IPS-15b (cell line): Measurements from ENCODE around the gene EMC7.
A peak's percentile ranks its signal among the peaks of the same experiment; 100 is the strongest.
"Not testable (repeated sequence)": the region's sequence is repeated elsewhere in the genome, so short reads cannot be mapped to it uniquely, and the experiment has no call there.

Experiments
- H3K27me3 ChIP-seq: one replicate; pipeline ENCODE4 v1.6.1; 2013; ENCODE audit warnings: low read length; ENCODE audit not compliant: control insufficient read depth, insufficient read depth
- H3K36me3 ChIP-seq: one replicate; pipeline ENCODE4 v1.6.1; 2013; ENCODE audit warnings: low read length; ENCODE audit not compliant: control insufficient read depth, insufficient read depth
- H3K4me1 ChIP-seq: one replicate; pipeline ENCODE4 v1.6.1; 2013; ENCODE audit warnings: mild to moderate bottlenecking, low read length; ENCODE audit not compliant: control insufficient read depth, insufficient read depth
- H3K4me3 ChIP-seq: one replicate; pipeline ENCODE4 v1.5.1; 2013; ENCODE audit warnings: low read depth, low read length
- H3K9ac ChIP-seq: one replicate; pipeline ENCODE4 v1.6.1; 2013; ENCODE audit warnings: low read depth, mild to moderate bottlenecking, low read length
- H3K9me3 ChIP-seq: one replicate; pipeline ENCODE4 v1.6.1; 2013; ENCODE audit warnings: mild to moderate bottlenecking, low read length; ENCODE audit not compliant: control insufficient read depth, insufficient read depth

The EMC7 gene

GRCh38 chr15:34101366-34102174, at the start of gene EMC7, which contains the start of gene PGBD4:
Gene EMC7 (minus strand): TSS chr15:34101862. CDS start chr15:34101839, 23 bp downstream.
Gene PGBD4 (plus strand): TSS chr15:34102083. CDS start chr15:34102532, 449 bp downstream.
- H3K36me3 ChIP-seq = no peaks in the 10 kb centered on the region
- H3K4me3 ChIP-seq = peak within 1 kb of the TSS; percentile 92
- H3K27me3 ChIP-seq = no peaks in the 10 kb centered on the region
- no peaks in the 10 kb centered on the region for H3K9me3 ChIP-seq
- peak within 1 kb of the TSS; percentile 82 for H3K9ac ChIP-seq
- no peaks in the 10 kb centered on the region for H3K4me1 ChIP-seq

DNA sequence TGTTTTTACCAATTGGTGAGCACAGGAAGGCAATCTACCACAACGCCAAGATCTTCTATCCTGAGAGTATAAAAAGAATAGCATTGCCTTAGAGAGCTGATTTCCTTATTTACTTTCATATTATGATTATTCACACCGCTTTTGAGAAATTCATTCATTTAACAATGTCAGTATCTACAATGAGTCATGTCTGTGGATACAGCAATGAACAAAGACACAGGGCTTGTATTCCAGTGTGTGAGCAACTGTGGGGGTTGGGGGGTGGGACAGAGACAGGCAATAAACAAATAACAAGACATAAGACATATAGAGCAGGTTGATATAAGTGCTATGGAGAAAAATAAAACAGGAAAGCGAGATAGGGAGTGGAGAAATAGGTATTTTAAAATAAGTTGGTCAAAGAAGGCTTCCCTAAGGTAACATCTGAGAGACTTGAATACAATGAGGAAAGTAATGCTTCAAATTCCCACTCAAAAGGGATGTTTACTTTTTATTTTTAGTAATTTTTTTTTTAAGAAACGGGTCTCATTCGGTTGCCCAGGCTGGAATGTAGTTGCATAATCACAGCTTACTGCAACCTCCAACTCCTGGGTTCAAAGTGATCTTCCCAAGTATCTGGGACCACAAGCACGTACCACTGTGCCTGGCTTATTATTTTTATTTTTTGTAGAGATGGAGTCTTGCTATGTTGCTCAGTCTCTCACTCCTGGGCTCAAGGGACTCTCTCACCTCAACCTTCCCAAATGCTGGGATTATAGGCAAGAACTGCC, 45.9 kb upstream of the EMC7 start:
- no peaks in the 10 kb centered on the region for H3K9me3 ChIP-seq
- H3K27me3 ChIP-seq = no peaks in the 10 kb centered on the region
- H3K4me3 ChIP-seq = no peak overlapping the region
- no peaks in the 10 kb centered on the region for H3K4me1 ChIP-seq
- H3K9ac ChIP-seq = no peak overlapping the region
- peaks cover 9% of the 10 kb centered on the region for H3K36me3 ChIP-seq

DNA sequence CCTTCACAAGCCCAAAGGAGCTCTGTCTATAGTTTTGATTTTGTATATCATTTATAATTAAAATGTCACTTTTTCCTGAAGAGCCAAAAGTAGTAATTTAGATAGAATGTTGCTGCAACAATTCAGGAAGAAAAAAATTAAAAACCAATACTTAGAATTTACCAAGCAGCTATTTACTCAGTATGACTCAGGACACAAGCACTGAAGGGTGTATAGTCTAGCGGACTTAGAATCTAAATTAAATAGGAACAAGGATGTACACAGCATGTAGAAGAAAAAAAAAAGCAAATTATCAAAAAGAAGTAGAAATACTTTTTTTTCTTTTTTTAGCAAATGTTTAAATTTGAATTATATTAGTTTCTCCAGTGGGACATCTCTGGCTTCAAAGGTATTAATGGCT, 31.8 kb upstream of the EMC7 start:
- H3K9me3 ChIP-seq = no peaks in the 10 kb centered on the region
- H3K4me3 ChIP-seq = no peak overlapping the region
- no peak overlapping the region for H3K9ac ChIP-seq
- H3K4me1 ChIP-seq = no peaks in the 10 kb centered on the region
- no peaks in the 10 kb centered on the region for H3K27me3 ChIP-seq
- no peaks in the 10 kb centered on the region for H3K36me3 ChIP-seq

DNA sequence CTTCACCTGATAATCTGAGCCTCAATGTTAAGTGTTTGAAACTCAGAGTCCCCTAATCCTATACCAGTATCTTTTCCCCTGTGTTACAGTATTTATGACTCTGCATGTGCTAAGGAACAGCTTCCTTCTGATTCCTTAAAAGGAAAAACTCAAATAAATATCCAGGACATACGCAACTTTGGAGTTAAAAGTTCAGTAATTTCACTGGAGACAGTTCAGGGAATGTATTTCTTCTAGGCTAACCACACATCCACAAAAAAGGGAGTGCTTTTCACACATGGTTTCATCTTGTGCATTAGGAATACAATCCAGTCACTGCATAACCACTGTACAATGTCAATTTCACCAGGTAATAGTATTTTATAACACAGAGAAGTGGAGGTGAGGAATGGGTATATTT, 31.2 kb upstream of the EMC7 start:
- Histone ChIP-seq H3K9ac (no peak overlapping the region), H3K36me3 (no peaks in the 10 kb centered on the region), H3K27me3 (no peaks in the 10 kb centered on the region), H3K9me3 (no peaks in the 10 kb centered on the region), H3K4me3 (no peak overlapping the region), H3K4me1 (no peaks in the 10 kb centered on the region)

DNA sequence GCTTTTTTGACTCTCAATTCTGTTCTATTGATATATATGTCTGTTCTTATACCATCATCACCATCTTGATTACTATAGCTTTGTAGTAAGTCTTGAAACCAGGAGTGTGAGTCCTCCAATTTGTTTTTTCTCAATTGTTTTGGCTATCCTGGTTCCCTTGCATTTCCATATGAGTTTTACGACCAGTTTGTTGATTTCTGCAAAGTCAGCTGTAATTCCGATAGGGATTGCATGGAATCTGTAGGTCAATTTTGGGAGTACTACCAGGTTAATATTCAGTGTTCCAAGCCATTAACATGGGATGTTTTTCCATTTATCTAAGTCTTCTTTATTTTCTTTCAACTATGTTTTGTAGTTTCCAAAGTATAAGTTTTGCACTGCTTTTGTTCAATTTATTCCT, 27.2 kb upstream of the EMC7 start:
- H3K4me1 ChIP-seq = no peaks in the 10 kb centered on the region
- no peaks in the 10 kb centered on the region for H3K36me3 ChIP-seq
- H3K27me3 ChIP-seq = no peaks in the 10 kb centered on the region
- H3K9ac ChIP-seq = no peak overlapping the region
- no peak overlapping the region for H3K4me3 ChIP-seq
- no peaks in the 10 kb centered on the region for H3K9me3 ChIP-seq

DNA sequence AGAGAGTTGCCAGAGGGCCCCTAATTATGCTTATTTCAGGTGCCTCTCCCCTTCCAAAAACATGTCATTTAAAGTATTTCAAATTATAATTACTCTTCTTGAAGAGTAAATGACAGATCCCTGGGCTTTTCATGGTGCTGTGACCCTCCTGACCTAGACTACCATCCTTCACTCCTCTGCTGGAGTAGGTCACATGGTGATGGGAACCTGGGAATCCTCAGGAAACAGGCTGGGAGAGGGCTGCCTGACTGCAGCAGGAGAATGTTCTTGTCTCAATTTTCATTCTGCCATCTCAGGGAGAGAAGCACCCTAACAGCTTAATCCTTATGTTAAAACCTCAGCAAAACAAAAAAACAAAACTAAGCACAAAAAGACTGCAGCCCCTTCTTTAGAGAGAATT, 24.9 kb upstream of the EMC7 start:
- Histone ChIP-seq H3K36me3 (no peaks in the 10 kb centered on the region), H3K9me3 (no peaks in the 10 kb centered on the region), H3K27me3 (no peaks in the 10 kb centered on the region), H3K4me3 (no peak overlapping the region), H3K4me1 (no peaks in the 10 kb centered on the region), H3K9ac (no peak overlapping the region)

DNA sequence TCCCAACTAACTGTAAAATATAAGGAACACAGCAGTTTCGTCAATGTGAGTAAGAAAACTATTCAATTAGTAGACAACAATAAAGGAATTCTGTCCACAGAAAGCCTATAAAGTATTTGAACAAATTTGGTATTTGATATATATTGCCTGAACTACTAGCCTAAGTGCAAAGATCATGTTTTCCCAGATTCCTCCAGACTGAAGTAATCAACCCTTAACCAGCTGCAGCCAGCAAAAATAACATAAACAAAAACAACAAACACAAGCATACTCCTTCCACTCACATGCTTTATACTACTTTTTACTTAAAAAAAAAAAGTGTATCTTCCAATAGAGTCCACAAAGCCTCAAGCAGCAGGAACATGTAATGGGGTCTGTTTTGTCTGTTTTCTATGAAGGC, 24.3 kb upstream of the EMC7 start:
- Histone ChIP-seq H3K36me3 (no peaks in the 10 kb centered on the region), H3K4me3 (no peak overlapping the region), H3K4me1 (no peaks in the 10 kb centered on the region), H3K9ac (no peak overlapping the region), H3K27me3 (no peaks in the 10 kb centered on the region), H3K9me3 (no peaks in the 10 kb centered on the region)

- no peaks in the 10 kb centered on the region for H3K4me1 ChIP-seq
- H3K36me3 ChIP-seq = no peaks in the 10 kb centered on the region
- H3K9me3 ChIP-seq = no peaks in the 10 kb centered on the region
- H3K27me3 ChIP-seq = no peaks in the 10 kb centered on the region
- no peak overlapping the region for H3K4me3 ChIP-seq
- no peak overlapping the region for H3K9ac ChIP-seq
Measured at GRCh38 chr15:34124651-34125050, 23.0 kb upstream of the EMC7 start.

DNA sequence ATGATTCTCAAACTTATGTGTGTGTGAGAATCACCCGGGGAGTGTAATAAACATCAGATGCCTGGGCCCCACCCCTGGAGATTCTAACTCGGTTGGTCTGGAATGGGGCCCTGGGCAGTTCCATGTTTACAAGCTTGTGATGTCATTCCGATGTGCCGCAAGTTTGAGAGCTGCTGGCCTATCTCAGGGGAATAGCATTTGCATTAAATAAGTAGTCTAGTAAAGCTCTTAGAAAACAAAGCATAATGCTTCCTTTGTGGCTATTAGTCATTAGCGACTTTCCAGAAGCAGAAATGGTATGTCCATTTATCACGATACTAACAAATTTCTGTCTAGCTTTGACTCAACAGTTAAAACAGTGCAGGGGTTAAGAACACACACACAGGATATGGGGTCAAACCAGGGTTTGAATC, 21.1 kb upstream of the EMC7 start:
- H3K27me3 ChIP-seq = no peaks in the 10 kb centered on the region

DNA sequence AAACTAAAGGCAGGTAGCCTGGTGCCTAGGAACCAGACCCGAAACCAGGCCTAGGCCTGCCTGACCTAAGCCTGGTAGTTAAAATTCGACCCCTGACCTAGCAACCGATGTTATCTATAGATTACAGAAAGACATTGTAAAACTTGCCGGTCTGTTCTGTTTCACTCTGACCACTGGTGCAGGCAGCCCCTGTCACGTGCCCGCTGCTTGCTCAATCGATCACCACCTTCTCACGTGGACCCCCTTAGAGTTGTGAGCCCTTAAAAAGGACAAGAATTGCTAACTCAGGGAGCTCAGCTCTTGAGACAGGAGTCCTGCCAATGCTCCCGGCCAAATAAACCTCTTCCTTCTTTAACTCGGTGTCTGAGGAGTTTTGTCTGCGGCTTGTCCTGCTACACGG, 20.1 kb upstream of the EMC7 start:
- H3K9me3 ChIP-seq, H3K4me1 ChIP-seq, H3K27me3 ChIP-seq, H3K36me3 ChIP-seq, H3K9ac ChIP-seq, H3K4me3 ChIP-seq: not testable (repeated sequence)

More for the DNA sequence above, 21.1 kb upstream of the EMC7 start:
- Histone ChIP-seq H3K9ac (no peak overlapping the region), H3K4me3 (no peak overlapping the region), H3K4me1 (no peaks in the 10 kb centered on the region), H3K36me3 (no peaks in the 10 kb centered on the region), H3K9me3 (no peaks in the 10 kb centered on the region)

- H3K4me1 ChIP-seq, H3K27me3 ChIP-seq, H3K4me3 ChIP-seq, H3K36me3 ChIP-seq, H3K9me3 ChIP-seq, H3K9ac ChIP-seq: not testable (repeated sequence)
Measured at GRCh38 chr15:34120420-34120819, 18.8 kb upstream of the EMC7 start.

DNA sequence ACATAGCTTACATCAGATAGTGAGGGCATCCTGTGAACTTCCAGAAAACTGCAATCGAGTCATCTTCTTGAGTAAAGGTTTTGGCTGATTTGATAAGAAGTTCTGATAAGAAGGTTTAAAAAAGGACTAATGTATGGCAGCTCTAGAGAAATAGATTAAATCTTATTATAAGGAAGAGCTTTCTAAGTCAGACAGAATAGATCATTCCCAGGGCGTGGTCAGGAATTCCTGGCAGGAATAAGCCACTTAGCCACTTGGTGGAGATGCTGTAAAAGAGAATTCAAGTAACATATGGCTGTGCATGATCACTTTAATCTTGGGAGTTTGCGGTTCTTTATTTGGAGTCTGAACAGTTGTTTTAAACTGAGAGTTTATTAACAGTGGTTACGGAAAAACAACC, 17.6 kb upstream of the EMC7 start:
- no peaks in the 10 kb centered on the region for H3K36me3 ChIP-seq
- H3K9ac ChIP-seq = no peak overlapping the region
- H3K27me3 ChIP-seq = no peaks in the 10 kb centered on the region
- no peaks in the 10 kb centered on the region for H3K9me3 ChIP-seq
- H3K4me1 ChIP-seq = no peaks in the 10 kb centered on the region
- no peak overlapping the region for H3K4me3 ChIP-seq
